Tibial nerve (tissue), 4 donors: ENCODE results near the gene C1orf210. TPM values are rescaled to one million over a fixed set of nuclear protein-coding genes. Genes with fewer than 3 reads are reported as not detected.
A peak's percentile ranks its signal among the peaks of the same experiment; 100 is the strongest.

Experiments
- DNase-seq, 2 donors: peaks; one replicate each; pipeline ENCODE4 v3.0.0-alpha.2; 2019; ENCODE audit warnings: low spot score in 2 of 2
- H3K27ac ChIP-seq, 4 donors: fragments of 200-600 bp; sonication (generic) in 3 of 4; one replicate each; pipeline ENCODE4 v1.5.1; 2017 to 2019; ENCODE audit warnings: mild to moderate bottlenecking in 1 of 4
- H3K27me3 ChIP-seq, 2 donors: fragments of 200-600 bp; sonication (generic) in 1 of 2; one replicate each; pipeline versions ENCODE4 v1.5.1 to v1.6.0; 2017 to 2019
- H3K36me3 ChIP-seq, 3 donors: fragments of 200-600 bp; sonication (generic); one replicate each; pipeline ENCODE4 v1.5.1; 2018 to 2019
- H3K4me1 ChIP-seq, 4 donors: fragments of 200-600 bp; sonication (generic) in 3 of 4; one replicate each; pipeline ENCODE4 v1.5.1; 2017 to 2019
- H3K4me3 ChIP-seq, 4 donors: fragments of 200-600 bp; sonication (generic) in 3 of 4; one replicate each; pipeline ENCODE4 v1.5.1; 2017 to 2019; ENCODE audit warnings: mild to moderate bottlenecking in 1 of 4, moderate library complexity in 1 of 4
- H3K9me3 ChIP-seq, 4 donors: fragments of 200-600 bp; sonication (generic) in 3 of 4; one replicate each; pipeline ENCODE4 v1.5.1; 2017 to 2019
- EP300 ChIP-seq, 2 donors: sonication (generic); formaldehyde crosslinking; IDR thresholded peaks; one replicate each; pipeline ENCODE4 v1.6.1; 2017; ENCODE audit warnings: antibody characterized with exemption in 2 of 2, mild to moderate bottlenecking in 1 of 2
- POLR2A ChIP-seq, 2 donors: fragments of 450-650 bp; IDR thresholded peaks; one replicate each; pipeline ENCODE4 v1.6.1; 2017; ENCODE audit warnings: antibody characterized with exemption in 2 of 2, mild to moderate bottlenecking in 2 of 2, moderate library complexity in 2 of 2
- WGBS, 2 donors: methylation state at CpG; one replicate each; pipeline ENCODE4 v1.1.5; 2018; 5-methylcytosine and 5-hydroxymethylcytosine counted together
- total RNA-seq, 4 donors: library from RNA; depleted of rRNA; stranded (reverse); fragments of >200 nt; gene quantifications; one replicate each; pipeline ENCODE4 v1.1.0, GENCODE V29; 2016
- TF ChIP-seq, protein P1 (sequence below), 5 experiments: fragments of 200-600 bp in 3 of 5; fragments of 450-650 bp in 2 of 5; sonication (generic) in 3 of 5; IDR thresholded peaks; one replicate each; pipeline ENCODE4 v1.5.1; 2016 to 2019; ENCODE audit warnings: antibody characterized with exemption in 5 of 5, mild to moderate bottlenecking in 3 of 5, moderate library complexity in 2 of 5

The C1orf210 gene
- total RNA-seq, 4 donors from 2014 or later, result not detected

DNA sequence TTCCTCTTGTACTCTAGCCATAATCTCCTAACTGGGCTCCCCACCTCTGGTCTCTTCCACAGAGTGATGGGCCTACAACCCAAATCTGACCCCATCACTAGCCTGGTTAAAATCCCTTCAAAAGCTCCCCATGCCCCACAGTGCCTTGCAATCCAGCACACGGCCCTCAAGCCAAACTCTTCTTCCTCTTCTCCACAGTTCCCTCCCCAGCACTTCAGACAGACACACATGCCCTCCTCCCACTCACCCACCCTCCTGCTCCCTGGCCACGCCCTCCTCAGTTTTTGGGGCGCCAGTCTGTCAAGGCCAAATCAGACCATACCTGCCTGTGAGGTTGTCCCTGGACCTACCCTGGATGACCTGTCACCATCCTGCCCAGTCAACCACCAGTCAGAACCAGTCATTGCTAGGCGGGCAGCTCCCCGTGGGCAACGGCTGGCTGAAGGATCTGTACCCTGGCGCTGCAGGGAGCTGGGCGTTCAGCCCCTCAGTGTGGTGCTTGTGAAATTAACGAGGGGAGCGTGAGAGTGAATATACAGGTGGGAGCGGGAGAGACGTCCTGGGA lies 753 bp downstream of the C1orf210 start:
- H3K27ac ChIP-seq, result peak overlapping the region in 1 of 4 donors; percentile 30
- WGBS, 2 donors, result 83 to 84% methylated on average over 12 of the region's 12 CpGs
- no peaks in the 10 kb centered on the region for H3K4me1 ChIP-seq
- peak overlapping the region in 1 of 4 donors; percentile 1 for H3K4me3 ChIP-seq
- H3K9me3 ChIP-seq, result no peaks in the 10 kb centered on the region
- no peak for DNase-seq
- TF ChIP-seq POLR2A (IDR thresholded peaks at IDR 0.05) (no peak), EP300 (IDR thresholded peaks at IDR 0.05) (no peak)
- TF ChIP-seq, protein P1, sequence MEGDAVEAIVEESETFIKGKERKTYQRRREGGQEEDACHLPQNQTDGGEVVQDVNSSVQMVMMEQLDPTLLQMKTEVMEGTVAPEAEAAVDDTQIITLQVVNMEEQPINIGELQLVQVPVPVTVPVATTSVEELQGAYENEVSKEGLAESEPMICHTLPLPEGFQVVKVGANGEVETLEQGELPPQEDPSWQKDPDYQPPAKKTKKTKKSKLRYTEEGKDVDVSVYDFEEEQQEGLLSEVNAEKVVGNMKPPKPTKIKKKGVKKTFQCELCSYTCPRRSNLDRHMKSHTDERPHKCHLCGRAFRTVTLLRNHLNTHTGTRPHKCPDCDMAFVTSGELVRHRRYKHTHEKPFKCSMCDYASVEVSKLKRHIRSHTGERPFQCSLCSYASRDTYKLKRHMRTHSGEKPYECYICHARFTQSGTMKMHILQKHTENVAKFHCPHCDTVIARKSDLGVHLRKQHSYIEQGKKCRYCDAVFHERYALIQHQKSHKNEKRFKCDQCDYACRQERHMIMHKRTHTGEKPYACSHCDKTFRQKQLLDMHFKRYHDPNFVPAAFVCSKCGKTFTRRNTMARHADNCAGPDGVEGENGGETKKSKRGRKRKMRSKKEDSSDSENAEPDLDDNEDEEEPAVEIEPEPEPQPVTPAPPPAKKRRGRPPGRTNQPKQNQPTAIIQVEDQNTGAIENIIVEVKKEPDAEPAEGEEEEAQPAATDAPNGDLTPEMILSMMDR (IDR thresholded peaks at IDR 0.05), result no peak
- no peaks in the 10 kb centered on the region for H3K36me3 ChIP-seq
- H3K27me3 ChIP-seq, result no peaks in the 10 kb centered on the region

- no peak for DNase-seq
- Histone ChIP-seq H3K27me3 (no peaks in the 10 kb centered on the region), H3K36me3 (no peaks in the 10 kb centered on the region), H3K4me3 (no peak overlapping the region), H3K9me3 (no peaks in the 10 kb centered on the region), H3K27ac (no peak overlapping the region), H3K4me1 (no peaks in the 10 kb centered on the region)
- TF ChIP-seq POLR2A (IDR thresholded peaks at IDR 0.05) (no peak), EP300 (IDR thresholded peaks at IDR 0.05) (no peak)
- TF ChIP-seq, protein P1 (IDR thresholded peaks at IDR 0.05), result no peak
- WGBS, 2 donors, result 96 to 97% methylated on average over 3 of the region's 3 CpGs
Measured at GRCh38 chr1:43284065-43284464, 1.3 kb downstream of the C1orf210 start.

GRCh38 chr1:43282220-43283195 lies 2.9 kb downstream of the C1orf210 start:
- WGBS, 2 donors, result 68 to 79% methylated on average over 9 to 15 of the region's 15 CpGs
- H3K9me3 ChIP-seq, result no peaks in the 10 kb centered on the region
- DNase-seq, result no peak
- no peaks in the 10 kb centered on the region for H3K27me3 ChIP-seq
- H3K4me3 ChIP-seq, result no peak overlapping the region
- no peaks in the 10 kb centered on the region for H3K36me3 ChIP-seq
- peak overlapping the region in 2 of 4 donors; percentile 29 to 55 for H3K27ac ChIP-seq
- H3K4me1 ChIP-seq, result no peaks in the 10 kb centered on the region
- no peak for TF ChIP-seq EP300 (IDR thresholded peaks at IDR 0.05)
- no peak for TF ChIP-seq POLR2A (IDR thresholded peaks at IDR 0.05)
- TF ChIP-seq, protein P1 (IDR thresholded peaks at IDR 0.05), result no peak

DNA sequence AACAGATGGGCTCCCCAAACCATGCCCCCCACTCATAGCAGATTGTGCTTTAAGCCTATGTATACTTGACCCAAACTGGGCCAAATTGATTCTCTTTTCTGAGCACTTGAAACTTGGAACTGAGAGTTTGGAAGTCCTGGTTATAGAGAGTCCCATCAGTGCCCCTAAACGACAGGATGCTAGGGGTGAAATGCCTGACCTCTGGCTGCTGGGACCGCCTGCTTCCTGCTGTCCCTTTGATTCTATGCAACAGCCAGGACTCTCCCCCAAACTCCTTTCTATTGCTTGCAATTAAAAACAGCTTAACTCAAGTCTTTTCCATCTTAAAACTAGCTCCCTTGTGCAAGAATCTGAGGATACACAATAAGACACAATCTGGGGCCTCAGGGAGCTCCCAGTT lies 4.7 kb downstream of the C1orf210 start:
- no peak for DNase-seq
- Histone ChIP-seq H3K4me3 (no peak overlapping the region), H3K36me3 (no peaks in the 10 kb centered on the region), H3K27me3 (no peaks in the 10 kb centered on the region), H3K4me1 (no peaks in the 10 kb centered on the region), H3K9me3 (no peaks in the 10 kb centered on the region), H3K27ac (no peak overlapping the region)
- TF ChIP-seq, protein P1 (IDR thresholded peaks at IDR 0.05), result no peak
- TF ChIP-seq POLR2A (IDR thresholded peaks at IDR 0.05), result no peak
- TF ChIP-seq EP300 (IDR thresholded peaks at IDR 0.05), result no peak
- 23 to 31% methylated on average over 2 of the region's 2 CpGs for WGBS, 2 donors

- Histone ChIP-seq H3K4me3 (no peak overlapping the region), H3K9me3 (no peaks in the 10 kb centered on the region), H3K4me1 (no peaks in the 10 kb centered on the region), H3K36me3 (no peaks in the 10 kb centered on the region), H3K27ac (no peak overlapping the region), H3K27me3 (no peaks in the 10 kb centered on the region)
- no peak for DNase-seq
- WGBS, 2 donors, result 88 to 92% methylated on average over 5 to 6 of the region's 6 CpGs
- TF ChIP-seq, protein P1 (IDR thresholded peaks at IDR 0.05), result no peak
- TF ChIP-seq POLR2A (IDR thresholded peaks at IDR 0.05) (no peak), EP300 (IDR thresholded peaks at IDR 0.05) (no peak)
Measured at GRCh38 chr1:43279666-43280065, 5.7 kb downstream of the C1orf210 start.
